Measurements from ENCODE around the gene ADAMTSL2.

Gene ADAMTSL2

GRCh38 chr9:133518706-133519449, 15.6 kb upstream of the ADAMTSL2 start:
- no peak for DNase-seq

- DNase-seq, result no peak
Measured at GRCh38 chr9:133519693-133520092, 14.8 kb upstream of the ADAMTSL2 start.

GRCh38 chr9:133520121-133520835, 14.2 kb upstream of the ADAMTSL2 start:
- DNase-seq, result no peak

GRCh38 chr9:133521122-133522072, 13.1 kb upstream of the ADAMTSL2 start:
- DNase-seq, result no peak

GRCh38 chr9:133522073-133522910, 12.2 kb upstream of the ADAMTSL2 start:
- DNase-seq, result no peak

- no peak for DNase-seq
Measured at GRCh38 chr9:133523106-133523505, 11.4 kb upstream of the ADAMTSL2 start.

- DNase-seq, result no peak
Measured at GRCh38 chr9:133524146-133524545, 10.4 kb upstream of the ADAMTSL2 start.

- DNase-seq, result no peak
Measured at GRCh38 chr9:133524679-133525228, 9.8 kb upstream of the ADAMTSL2 start, which contains the start of gene MYMK. Gene MYMK, minus strand, starts transcription at chr9:133524959. Its CDS starts 115 bp downstream, at chr9:133524844.

- DNase-seq, result no peak
Measured at GRCh38 chr9:133525677-133526076, 8.8 kb upstream of the ADAMTSL2 start.

GRCh38 chr9:133526721-133527321, 7.7 kb upstream of the ADAMTSL2 start:
- DNase-seq, result no peak

- DNase-seq, result no peak
Measured at GRCh38 chr9:133527444-133527920, 7.0 kb upstream of the ADAMTSL2 start.

GRCh38 chr9:133528001-133528875, 6.3 kb upstream of the ADAMTSL2 start:
- DNase-seq, result no peak

- no peak for DNase-seq
Measured at GRCh38 chr9:133528876-133529241, 5.6 kb upstream of the ADAMTSL2 start.

- DNase-seq, result no peak
Measured at GRCh38 chr9:133529457-133529856, 5.0 kb upstream of the ADAMTSL2 start.

- DNase-seq, result no peak
Measured at GRCh38 chr9:133529874-133530273, 4.6 kb upstream of the ADAMTSL2 start.

GRCh38 chr9:133531293-133531692, 3.2 kb upstream of the ADAMTSL2 start:
- DNase-seq, result no peak

- DNase-seq, result peak; percentile 49
Measured at GRCh38 chr9:133532937-133533668, 1.4 kb upstream of the ADAMTSL2 start.

GRCh38 chr9:133533857-133534256, 647 bp upstream of the ADAMTSL2 start:
- no peak for DNase-seq

GRCh38 chr9:133535306-133535877, 888 bp downstream of the ADAMTSL2 start:
- no peak for DNase-seq
